GM11168 (cell line): Measurements from ENCODE around the gene HEATR9.

ENCODE experiments used
- in situ Hi-C: fragments of 300-500 bp; cut with MboI; formaldehyde crosslinking; loops from one replicate; pipeline ENCODE4 v1.12.0; 2022; ENCODE audit warnings: low sequenced_read_pairs; ENCODE audit not compliant: unreplicated experiment

Gene HEATR9

GRCh38 chr17:35816723-35817122 lies 52.0 kb downstream of the HEATR9 start:
- in situ Hi-C loops: no loop called here

- in situ Hi-C loops: no loop called here
Observed at GRCh38 chr17:35812456-35812855, 56.2 kb downstream of the HEATR9 start.

- in situ Hi-C loops: no loop called here
Observed at GRCh38 chr17:35811759-35812158, 56.9 kb downstream of the HEATR9 start.

GRCh38 chr17:35809855-35810461 lies 58.7 kb downstream of the HEATR9 start:
- in situ Hi-C loops: no loop called here

- in situ Hi-C loops: no loop called here
Observed at GRCh38 chr17:35808962-35809854, 59.5 kb downstream of the HEATR9 start, which contains the start of gene TAF15. TAF15 (plus strand) TSS chr17:35809484; CDS start chr17:35809570, 86 bp downstream.

- in situ Hi-C loops: no loop called here
Observed at GRCh38 chr17:35808240-35808961, 60.3 kb downstream of the HEATR9 start.

- in situ Hi-C loops: no loop called here
Observed at GRCh38 chr17:35807371-35808144, 61.1 kb downstream of the HEATR9 start.
